GM10266 (cell line): ENCODE data around the gene CHMP2A.
"Not testable (repeated sequence)": the region's sequence is repeated elsewhere in the genome, so short reads cannot be mapped to it uniquely, and the experiment has no call there.

Source experiments
- DNase-seq: peaks from one replicate; pipeline ENCODE4 v3.0.0; 2012; ENCODE audit errors: extremely low spot score
- CTCF ChIP-seq: IDR thresholded peaks from 2 replicates; pipeline ENCODE4 v1.5.1; 2012; ENCODE audit warnings: mild to moderate bottlenecking, low read depth; ENCODE audit not compliant: control insufficient read depth, insufficient read depth; ENCODE audit errors: missing control alignments

Gene CHMP2A

GRCh38 chr19:58513213-58513693 lies 41.7 kb downstream of the CHMP2A start:
- DNase-seq = no peak
- no peak for TF ChIP-seq CTCF

DNA sequence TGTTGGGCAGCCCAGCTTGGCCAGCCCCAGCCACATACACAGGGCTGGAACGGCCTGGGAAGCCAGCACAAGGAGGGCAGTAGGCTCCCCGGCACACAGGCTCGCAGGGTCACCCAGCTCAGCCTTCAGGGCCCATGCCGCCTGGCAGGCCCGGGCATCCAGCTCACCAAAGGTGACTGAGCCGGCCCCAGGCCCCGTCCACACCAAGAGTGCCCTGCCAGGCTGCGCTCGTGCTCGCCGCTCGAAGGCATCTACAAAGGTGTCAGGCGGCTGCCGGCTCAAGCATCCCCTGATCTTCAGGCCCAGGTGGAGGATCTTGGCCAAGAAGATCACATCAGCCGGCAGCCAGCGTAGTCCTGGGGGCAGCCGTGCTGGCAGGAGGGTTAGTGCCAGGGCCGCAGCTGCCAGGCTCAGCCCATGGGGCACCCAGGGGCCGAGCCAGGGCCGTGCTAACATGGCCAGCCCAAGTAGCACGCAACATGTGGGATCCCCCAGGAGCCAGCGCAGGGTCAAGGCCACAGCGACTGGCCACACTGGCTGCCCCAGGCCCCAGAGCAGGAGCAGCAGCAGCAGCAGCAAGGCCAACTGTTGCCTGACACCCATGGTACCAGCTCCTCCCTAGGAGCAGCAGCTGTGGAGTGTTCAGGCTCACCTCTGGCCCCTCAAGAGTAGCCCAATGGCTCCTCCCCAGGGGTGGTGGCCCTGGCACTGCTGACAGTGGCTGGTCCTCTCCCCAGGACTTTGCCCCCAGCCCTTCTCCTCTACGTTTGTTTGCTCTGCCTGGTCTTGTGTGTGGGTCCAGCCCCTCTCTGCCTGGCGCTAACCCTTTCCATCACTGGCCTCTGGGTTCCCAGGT lies 43.3 kb downstream of the CHMP2A start, which contains the start of gene SLC27A5:
TSS of gene SLC27A5 (minus strand) at position 640 of the 856 bp plus-strand sequence. CDS start at position 603, 37 bp downstream.
- TF ChIP-seq CTCF = no peak
- DNase-seq = no peak

DNA sequence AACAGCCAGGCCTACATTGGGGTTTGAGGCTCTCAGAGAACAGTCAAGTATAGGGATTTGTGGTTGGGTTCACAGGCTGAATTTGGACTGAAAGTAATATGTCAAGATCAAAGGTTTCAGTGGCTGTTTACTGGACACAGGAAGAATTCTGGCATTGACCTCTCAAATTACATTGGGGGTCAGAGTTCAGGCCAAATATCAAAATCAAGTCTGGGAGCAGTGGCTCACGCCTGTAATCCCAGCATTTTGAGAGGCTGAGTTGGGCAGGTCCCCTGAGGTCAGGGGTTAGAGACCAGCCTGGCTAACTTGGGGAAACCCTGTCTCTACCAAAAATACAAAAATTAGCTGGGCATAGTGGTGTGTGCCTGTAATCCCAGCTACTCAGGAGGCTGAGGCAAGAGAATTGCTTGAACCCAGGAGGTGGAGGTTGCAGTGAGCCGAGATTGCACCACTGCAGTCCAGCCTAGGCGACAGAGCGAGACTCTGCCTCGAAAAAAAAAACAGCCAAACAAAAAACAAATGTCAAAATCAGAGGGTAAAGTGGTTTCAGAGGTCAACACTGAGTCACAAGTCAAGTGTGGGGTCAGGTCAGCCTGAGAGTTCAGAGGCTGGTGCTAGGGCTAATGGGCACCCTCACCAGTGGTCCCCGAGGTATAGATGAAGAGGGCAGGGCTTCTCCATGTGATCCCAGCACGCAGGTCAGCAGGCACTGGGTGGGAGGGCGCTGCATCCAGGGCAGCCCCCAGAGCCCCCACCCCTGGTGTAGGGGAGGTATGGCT lies 44.6 kb downstream of the CHMP2A start:
- no peak for TF ChIP-seq CTCF
- no peak for DNase-seq

DNA sequence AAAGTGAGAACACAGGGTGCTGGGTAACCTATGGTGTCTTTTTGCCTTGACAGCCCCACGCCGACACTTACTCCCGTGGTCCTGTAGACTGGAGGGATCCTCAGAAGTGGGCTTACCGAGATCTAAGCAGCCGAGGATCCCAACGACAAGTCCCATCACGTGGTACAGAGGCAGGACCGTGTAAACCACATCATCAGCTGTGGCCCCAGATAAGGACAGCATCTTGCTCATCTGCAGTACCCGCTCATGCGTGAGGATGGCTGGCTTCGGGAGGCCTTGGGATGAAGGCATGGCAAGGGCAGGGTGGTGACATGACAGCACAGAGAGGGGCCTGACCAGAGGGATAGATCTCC lies 45.2 kb downstream of the CHMP2A start:
- no peak for DNase-seq
- TF ChIP-seq CTCF = no peak

- DNase-seq = not testable (repeated sequence)
Measured at GRCh38 chr19:58507602-58508223, 47.2 kb downstream of the CHMP2A start.
